Inflammatory macrophage (primary cell): ENCODE measurements around the gene EFCAB6.

Experiments used
- DNase-seq, 2 donors: peaks; one replicate each; pipeline ENCODE4 v3.0.0-alpha.2; 2020 to 2022

Gene EFCAB6

DNA sequence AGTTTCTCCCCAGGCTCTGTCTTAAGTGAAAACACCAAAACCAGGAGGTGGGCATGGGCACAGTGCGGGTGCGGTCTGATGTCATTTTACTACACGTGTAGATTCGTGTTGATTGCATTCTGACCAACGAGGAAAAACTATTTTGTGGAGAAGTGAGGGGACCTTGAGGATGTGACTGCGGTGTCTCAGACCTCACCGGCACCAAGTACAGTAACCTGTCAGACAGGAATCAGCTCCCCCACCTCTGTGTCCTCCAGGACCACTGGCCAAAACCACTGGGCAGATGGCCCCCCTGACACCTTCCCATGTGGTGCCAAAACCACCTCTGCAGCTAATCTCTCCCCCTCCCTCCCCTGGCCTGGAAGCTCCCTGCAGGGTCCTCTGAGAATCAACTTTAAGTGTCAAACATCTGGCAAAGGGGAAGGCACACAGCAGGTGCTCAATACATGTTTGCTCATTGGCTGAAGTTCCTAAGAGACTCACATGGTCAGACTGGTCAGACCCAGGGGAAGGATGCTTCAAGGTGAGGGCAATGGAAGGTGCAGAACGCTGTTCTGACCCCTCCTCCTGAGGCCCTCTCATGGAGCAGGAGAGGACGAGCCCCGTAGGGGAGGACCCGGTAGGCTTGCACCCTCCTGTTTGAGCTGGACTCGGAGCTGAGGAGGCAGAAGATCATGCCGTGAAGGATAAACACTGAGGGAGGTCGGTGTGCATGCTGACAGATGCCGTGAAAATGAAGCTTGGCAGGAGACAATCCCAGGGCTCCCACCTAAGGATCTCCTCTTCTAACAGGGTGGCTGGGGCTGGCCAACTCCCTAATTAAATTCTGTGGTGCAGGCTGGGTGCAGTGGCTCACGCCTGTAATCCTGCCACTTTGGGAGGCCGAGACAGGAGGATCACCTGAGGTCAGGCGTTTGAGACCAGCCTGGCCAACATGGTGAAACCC is 270.4 kb downstream of the EFCAB6 start:
- DNase-seq: no peak

DNA sequence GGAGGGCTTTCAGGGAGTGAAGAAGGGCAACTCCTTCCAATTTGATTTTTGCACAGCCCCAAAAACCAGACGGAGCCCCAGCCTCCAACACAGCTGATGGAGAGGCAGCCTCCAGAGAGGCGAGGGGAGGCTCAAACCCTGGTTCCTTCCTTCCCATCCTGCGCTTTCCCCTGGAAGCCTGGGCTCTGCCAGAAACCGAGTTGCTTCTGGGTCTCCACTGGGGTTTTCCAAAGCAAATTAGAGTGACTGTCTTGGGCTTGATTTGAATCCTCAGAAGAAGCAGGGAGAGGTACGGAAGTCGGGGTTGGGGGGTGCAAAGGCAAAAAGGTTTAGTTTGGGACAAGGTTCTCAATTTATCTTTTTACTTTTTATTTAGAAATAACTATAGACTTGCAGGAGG is 271.1 kb downstream of the EFCAB6 start:
- DNase-seq: no peak

GRCh38 chr22:43540529-43540923 is 271.6 kb downstream of the EFCAB6 start:
- DNase-seq: no peak

DNA sequence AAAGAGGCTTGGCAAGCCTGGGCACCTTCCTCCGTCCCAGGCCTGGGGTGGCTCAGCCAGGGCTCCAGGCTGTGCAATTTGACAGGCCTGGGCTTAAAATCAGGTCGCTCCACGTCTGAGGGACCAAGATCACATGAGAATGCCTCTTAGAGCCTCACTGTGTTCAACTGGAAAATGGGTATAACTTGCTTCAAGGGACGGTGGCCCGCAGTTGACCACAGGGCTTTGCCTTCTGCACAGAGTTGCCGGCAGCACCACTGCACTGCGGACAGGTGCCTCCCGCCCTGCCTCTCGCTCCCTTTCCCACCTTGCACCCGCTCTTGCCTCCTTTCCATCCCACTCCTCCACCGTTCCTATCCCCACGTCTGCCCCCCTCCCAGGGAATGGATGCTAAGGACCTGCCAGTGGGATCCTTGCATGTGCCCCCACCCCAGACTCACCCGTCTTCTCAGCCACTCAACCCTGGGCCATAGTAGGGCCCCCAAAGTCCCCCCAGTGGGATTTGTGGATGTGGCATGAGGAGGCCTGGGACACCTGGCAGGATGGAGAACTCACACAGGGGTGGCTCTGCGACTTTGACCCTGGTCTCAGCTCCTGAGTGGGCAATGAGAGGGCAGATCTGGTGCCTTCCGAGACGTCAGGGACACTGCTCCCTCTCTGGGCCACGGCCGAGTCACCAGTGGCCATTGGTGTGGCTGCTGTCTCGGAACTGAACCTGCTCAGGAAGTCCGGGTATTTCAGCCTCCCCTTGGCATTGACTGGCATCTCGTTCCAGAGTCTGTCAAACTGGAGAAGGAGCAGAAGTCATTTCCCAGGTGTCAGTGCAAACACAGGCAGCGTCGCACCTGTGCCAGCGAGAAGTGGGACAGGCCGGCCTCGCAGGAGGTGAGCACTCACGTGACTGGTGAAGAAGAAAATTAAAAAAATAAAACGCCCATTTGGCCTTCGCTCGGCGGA is 272.3 kb downstream of the EFCAB6 start:
- DNase-seq: no peak

DNA sequence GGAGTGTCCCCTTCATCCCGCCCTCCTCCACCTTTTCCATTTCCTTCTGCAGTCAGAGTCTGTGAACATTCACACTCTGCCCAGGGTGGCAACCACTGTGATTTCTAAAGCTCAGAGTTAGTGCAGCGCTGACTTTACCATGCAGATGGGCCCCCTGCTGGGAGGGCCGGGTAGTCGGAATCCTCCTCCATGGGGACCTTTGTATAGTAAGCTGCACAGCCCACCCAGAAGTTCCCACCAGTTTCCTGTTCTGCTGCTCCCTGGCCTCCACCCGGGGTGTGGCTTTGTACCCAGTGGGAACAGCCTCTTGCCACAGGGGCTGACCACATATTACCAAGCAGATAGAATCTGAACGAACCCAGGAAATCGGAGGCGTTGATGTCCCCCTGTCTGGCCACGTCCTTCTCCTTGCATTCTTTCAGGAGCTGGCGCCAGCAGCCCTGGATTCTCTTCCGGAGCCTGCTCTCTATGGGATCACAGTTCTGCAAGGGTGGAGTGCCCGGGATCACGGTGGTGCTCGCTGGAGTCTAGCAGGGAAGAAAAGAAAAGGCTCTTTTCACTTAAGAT is 275.0 kb downstream of the EFCAB6 start:
- no peak for DNase-seq

DNA sequence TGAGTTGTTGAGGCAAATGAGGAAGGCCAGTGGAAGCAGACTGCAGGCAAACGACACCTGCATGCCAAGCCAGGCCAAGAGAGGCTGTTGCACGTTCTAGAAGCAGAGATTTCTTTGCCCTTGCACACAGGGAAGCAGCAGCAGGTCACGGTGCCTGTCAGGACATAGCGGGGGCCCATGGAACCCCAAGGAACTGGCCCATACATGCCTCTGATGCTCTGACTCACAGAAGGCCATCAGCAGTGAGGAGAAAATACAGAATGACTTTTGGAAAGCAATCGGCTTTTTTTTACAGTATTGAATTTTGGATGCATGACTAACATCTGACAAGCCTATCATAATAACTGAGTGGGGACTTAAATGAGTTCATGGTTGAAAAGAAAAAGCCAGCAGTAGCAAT is 276.4 kb downstream of the EFCAB6 start:
- no peak for DNase-seq

DNA sequence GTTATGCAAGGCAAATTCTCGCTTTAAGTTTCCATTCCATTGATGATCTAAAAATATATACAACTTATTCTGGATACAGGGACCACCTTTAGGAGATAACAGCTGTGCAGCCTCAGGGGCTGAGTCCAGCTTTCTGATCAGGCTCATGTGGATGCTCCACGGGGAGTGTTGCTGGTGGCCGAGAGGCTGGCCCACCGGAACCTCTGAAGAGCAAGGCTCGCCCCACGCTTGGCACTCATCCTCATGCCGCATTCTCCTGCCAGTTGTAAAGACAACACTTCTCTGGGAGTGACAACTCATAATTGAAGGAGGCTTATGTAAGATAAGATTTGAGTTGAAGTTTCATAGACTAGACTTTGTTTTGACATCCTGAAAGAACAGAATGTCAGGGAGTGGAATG is 276.8 kb downstream of the EFCAB6 start:
- no peak for DNase-seq

DNA sequence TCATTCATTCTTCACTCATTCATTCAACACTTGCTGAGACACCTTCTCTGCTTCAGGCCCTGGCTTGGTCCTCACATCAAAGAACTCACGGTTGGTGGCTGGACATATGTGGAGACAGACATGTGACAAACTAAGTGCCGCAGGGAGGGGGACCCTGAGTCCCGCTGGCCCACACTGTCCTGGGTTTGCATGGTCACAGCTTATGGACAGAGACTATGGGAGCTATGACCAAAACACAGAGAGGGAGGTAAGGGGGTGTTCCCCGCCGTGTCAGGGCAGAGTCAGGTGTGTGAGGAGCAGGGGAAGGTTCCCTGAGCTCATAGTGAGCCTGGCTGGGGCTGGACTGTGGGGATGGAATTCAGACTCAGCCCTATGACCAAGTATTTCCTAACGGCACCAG is 277.2 kb downstream of the EFCAB6 start:
- DNase-seq: no peak

DNA sequence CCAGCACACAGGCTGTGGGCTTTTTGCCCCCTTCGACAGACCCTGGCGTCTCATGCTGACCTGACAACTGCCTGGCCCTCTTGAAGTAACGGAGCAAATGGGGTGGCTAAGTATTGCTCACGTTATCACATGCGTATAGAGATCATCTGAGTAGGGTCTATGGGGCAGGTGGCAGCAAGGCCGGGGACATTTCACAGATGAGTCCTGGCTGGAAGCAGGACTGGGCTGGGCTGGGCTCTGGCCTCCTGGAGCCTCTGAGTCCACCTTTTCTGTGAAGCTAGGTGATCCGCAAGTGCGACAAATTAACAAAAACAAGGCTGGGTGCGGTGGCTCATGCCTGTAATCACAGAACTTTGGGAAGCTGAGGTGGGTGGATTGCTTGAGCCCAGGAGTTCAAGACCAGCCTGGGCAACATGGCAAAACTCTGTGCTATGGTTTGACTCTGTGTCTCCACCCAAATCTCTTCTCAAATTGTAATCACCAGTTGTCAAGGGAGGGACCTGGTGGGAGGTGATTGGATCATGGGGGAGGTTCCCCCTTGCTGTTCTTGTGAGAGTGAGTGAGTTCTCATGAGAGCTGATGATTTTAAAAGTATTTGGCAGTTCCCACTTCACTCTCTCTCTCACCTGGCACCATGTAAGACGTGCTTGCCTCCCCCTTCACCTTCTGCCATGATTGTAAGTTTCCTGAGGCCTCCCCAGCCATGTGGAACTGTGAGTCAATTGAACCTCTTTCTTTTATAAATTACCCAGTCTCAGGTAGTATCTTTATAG is 278.3 kb downstream of the EFCAB6 start:
- no peak for DNase-seq

GRCh38 chr22:43533156-43533530 is 279.0 kb downstream of the EFCAB6 start:
- no peak for DNase-seq

DNA sequence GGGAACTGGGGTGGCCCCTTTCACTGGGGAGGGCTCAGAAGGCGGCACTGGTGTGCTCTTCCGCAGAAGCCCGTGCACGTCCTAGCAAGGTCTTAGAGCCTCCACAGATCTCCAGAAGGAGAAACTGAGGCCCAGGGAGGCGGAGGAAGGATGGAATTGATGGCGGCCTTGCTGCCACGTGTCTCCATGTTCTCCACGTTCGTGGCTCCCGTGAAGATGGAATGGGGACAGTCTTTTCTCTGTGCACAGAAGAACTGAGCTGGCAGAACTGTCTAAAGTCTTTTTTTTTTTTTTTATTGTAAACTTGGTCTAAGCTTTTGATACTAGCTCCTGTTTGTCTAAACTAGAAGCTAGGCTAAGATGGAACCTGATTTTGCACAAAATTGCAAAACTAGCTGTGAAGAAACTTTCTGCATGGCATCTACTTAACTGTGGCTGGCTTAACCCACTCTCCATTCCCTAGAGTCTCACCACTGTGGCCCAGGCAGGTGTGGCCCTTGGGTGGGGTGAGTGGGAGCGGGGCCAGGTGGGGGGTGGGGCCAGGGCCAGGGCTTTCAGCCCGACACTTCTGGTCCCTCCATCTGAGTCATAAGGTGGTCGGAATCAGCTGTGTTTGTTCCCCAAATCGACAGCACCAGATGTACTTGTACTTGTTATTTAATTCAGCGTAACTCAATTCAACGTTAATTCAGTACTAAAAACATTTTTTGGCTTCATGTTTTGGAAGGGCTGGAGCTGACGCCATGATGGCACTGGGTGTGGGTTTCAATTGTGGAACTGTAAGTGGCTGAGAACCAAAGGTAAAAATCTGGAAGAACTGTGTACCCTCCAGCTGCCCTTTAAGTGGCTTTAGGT is 279.6 kb downstream of the EFCAB6 start:
- no peak for DNase-seq

- no peak for DNase-seq
Observed at GRCh38 chr22:43531651-43532050, 280.5 kb downstream of the EFCAB6 start.

DNA sequence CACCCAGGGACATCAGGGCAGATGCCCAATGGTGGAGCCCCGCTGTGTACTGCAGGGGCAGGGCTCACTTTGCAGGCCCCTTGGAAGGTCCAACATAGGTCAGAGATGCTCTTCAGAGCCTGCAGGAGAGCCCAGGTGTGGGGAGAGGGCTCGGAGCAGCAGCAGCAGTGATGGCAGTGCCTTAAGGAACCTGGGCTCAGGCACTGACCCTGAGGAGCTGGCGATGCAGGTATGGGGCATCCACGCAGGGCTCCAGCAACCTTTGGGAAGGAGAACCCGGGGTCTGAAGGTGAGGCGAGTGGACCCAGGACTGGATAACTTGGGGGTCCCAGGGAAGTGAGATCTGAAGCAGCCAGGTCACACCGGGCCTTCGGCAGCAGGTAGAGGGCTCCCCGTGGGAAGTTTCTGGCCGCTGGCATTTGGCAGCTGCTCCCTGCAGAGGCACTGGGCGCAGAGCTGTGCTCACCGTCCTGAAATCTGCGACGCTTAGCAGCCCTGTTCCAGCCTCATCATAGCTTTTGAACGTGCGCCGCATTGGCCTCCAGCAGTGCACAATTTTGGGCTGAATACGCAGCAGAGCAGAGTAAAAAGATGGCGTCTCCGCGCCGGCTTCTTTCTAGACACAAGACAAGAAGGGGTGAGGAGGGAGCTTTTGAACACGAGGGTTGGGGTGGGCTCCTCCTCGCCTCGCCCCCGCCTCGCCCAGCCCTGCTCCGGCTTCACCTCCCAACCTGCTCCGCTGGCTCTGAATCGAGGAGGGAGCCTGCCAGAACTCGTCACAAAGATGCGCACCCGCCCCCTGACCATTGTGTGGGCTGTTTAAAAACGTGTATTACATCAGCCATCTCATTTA is 281.5 kb downstream of the EFCAB6 start:
- DNase-seq: no peak

DNA sequence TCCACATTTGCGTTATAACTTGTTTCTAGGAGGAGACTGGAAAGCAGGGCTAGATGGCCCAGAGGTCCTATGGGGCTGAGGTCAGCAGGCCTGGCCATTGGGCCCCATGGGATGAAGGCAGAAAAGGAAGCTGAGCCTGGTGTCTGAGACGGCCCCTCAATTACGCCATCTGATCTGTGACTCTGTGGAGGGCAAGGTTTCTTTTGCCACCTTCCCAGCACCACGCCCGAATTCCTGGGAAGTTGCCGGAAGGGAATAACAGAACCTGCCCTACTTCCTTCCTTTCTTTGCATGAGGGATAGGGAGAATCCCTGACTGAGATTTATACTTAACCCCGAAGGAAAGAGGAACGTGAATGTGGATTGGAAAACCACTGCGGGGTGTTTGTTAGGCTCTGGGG is 282.2 kb downstream of the EFCAB6 start:
- DNase-seq: no peak

DNA sequence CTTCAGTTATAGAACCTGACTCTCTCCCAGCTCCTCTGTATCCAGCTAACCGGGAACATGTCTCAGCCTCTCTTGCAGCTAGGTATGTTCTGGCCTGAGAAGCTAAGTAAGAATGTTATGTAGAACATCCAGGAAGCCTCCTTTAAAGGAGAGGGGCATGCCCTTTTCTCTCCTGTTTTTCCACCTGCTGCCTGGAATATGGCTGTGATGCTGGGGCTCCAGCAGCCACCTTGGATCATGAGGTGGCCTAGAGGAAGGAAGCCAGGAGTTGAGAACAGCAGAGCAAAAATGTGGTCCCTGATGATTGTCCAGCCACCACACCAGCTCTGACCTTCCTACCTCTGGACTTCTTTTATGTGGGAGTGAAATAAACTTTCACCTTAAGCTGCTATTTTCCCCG is 282.6 kb downstream of the EFCAB6 start:
- no peak for DNase-seq

DNA sequence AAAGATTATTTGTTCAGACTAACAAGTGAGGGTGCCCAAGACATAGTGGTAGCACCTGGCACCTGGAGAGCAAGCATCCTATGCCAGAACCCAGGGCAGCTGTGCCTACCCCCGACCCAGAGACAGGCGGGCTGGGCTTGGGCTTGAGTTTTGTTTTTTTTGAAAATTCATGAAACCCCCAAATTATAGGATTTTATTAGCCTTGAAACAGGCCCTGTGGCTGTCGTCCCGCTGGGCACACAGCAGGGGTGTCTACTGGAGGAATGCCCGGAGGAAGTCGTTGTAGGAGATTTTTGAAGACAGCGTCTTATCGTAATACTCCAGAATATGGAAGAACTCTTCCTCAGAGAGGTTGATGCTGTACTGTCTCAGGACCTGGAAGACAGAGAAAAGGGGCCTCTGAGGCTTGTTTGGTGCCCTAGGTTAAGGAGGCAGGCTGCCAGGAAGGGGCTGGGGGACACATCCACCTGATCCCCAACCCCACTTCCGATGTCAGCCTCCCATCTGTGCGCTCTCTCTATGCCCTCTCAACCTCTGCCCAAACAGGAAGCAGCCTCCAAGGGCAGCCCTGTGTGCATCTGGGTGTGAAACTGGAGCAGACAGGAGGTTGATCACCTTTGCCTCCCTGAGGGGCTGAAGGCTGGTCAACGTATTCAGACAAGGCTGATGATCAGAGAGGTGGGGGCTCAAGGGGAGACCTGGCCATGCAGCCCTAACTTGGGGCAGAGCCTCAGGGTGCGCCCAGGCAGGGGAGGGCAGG is 283.3 kb downstream of the EFCAB6 start:
- DNase-seq: no peak

- DNase-seq: no peak
Observed at GRCh38 chr22:43526946-43527345, 285.2 kb downstream of the EFCAB6 start.

GRCh38 chr22:43526117-43526655 is 285.9 kb downstream of the EFCAB6 start:
- DNase-seq: no peak

DNA sequence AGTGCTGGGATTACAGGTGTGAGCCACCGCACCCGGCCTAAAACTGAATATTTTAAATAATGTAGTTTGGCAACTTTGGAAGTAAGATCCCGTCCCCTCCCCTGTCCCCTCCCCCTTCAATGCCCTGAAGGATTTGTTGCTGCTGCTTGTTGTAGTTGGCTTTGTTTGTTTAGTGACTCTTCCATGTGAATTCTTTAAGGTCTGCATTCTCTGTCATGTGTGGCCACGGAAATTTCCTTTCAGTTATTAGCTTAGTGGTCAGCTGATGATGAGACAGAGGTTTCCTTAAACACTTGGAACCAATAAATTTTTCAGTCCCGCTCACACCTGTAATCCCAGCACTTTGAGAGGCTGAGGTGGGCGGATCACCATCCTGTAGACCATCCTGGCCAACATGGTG is 290.4 kb downstream of the EFCAB6 start:
- no peak for DNase-seq
